CD8-positive, alpha-beta memory T cell (primary cell): ENCODE results near the gene NRP1. TPM values are rescaled to one million over a fixed set of nuclear protein-coding genes. Genes with fewer than 3 reads are reported as not detected.

Experiments used
- CTCF ChIA-PET: fragments of 350-600 bp; sonication (Branson Sonifier 250); formaldehyde crosslinking; loops from one replicate; lab custom pipeline; 2021; ENCODE audit warnings: antibody characterized with exemption; lab: Charles Lee
- POLR2A ChIA-PET: fragments of 350-600 bp; sonication (Branson Sonifier 250); formaldehyde crosslinking; loops from one replicate; lab custom pipeline; 2021; ENCODE audit warnings: antibody characterized with exemption; lab: Charles Lee
- DNase-seq, 5 donors: peaks; one replicate each; pipeline versions ENCODE4 v3.0.0 to v3.0.0-alpha.2; 2020 to 2022; ENCODE audit warnings: mixed read lengths in 1 of 5
- H3K27ac ChIP-seq: one replicate; pipeline ENCODE4 v1.7.0; 2013; ENCODE audit warnings: low read depth, mild to moderate bottlenecking, low read length, moderate library complexity
- H3K27me3 ChIP-seq: 2 replicates; pipeline ENCODE4 v1.7.0; 2013; ENCODE audit warnings: low read length, mild to moderate bottlenecking; ENCODE audit not compliant: insufficient read depth, poor library complexity, severe bottlenecking
- H3K36me3 ChIP-seq: 2 replicates; pipeline ENCODE4 v1.7.0; 2013; ENCODE audit warnings: mild to moderate bottlenecking, low read length, moderate library complexity; ENCODE audit not compliant: insufficient read depth
- H3K4me1 ChIP-seq: 2 replicates; pipeline ENCODE4 v1.7.0; 2013; ENCODE audit warnings: mild to moderate bottlenecking, low read length, moderate library complexity; ENCODE audit not compliant: insufficient read depth
- H3K4me3 ChIP-seq: 2 replicates; pipeline ENCODE4 v1.7.0; 2013; ENCODE audit warnings: mild to moderate bottlenecking, low read length
- H3K9me3 ChIP-seq: 2 replicates; pipeline ENCODE4 v1.7.0; 2013; ENCODE audit warnings: mild to moderate bottlenecking, low read length
- H3K27ac Mint-ChIP-seq, 8 donors: one replicate each; pipeline ENCODE4 v1.8.0; 2020 to 2021; ENCODE audit warnings: mixed read lengths in 8 of 8, mild to moderate bottlenecking in 6 of 8, inconsistent platforms in 3 of 8, moderate library complexity in 3 of 8
- H3K27me3 Mint-ChIP-seq, 2 donors: one replicate each; pipeline ENCODE4 v1.8.0; 2020 to 2021; ENCODE audit warnings: mixed read lengths in 2 of 2, mild to moderate bottlenecking in 1 of 2, moderate library complexity in 1 of 2
- H3K36me3 Mint-ChIP-seq, 3 donors: one replicate each; pipeline ENCODE4 v1.8.0; 2020 to 2021; ENCODE audit warnings: mixed read lengths in 3 of 3, inconsistent platforms in 1 of 3, mild to moderate bottlenecking in 1 of 3
- H3K4me1 Mint-ChIP-seq, 3 donors: one replicate each; pipeline ENCODE4 v1.8.0; 2020 to 2021; ENCODE audit warnings: mixed read lengths in 3 of 3, inconsistent platforms in 1 of 3, mild to moderate bottlenecking in 1 of 3
- H3K4me3 Mint-ChIP-seq, 7 donors: one replicate each; pipeline ENCODE4 v1.8.0; 2020 to 2021; ENCODE audit warnings: mixed read lengths in 7 of 7, mild to moderate bottlenecking in 6 of 7, moderate library complexity in 4 of 7, inconsistent platforms in 2 of 7
- H3K9me3 Mint-ChIP-seq, 5 donors: one replicate each; pipeline ENCODE4 v1.8.0; 2020 to 2022; ENCODE audit warnings: mixed read lengths in 5 of 5, mild to moderate bottlenecking in 3 of 5, moderate library complexity in 2 of 5, inconsistent platforms in 1 of 5
- polyA plus RNA-seq: library from polyadenylated mRNA; unstranded; fragments of 300-500 nt; fragmentation: Illumina TruSeq; gene quantifications from one replicate; pipeline ENCODE4 v1.2.3, GENCODE V29; 2021
- total RNA-seq, 2 experiments: library from RNA; stranded (reverse); gene quantifications; one replicate each; pipeline ENCODE4 v1.2.3, GENCODE V29; 2021

The NRP1 gene
- total and polyA plus RNA-seq, 3 experiments from 2014 or later: 2.1 to 2.2 TPM; not detected in 1

- Histone ChIP-seq H3K4me3 (no peak overlapping the region), H3K9me3 (no peaks in the 10 kb centered on the region), H3K4me1 (no peaks in the 10 kb centered on the region), H3K27me3 (no peaks in the 10 kb centered on the region), H3K36me3 (no peaks in the 10 kb centered on the region), H3K27ac (no peak overlapping the region)
- Mint-ChIP-seq H3K27me3 (peaks cover 6 to 10% of the 10 kb centered on the region in 2 donors), H3K4me3 (no peak overlapping the region), H3K4me1 (no peaks in the 10 kb centered on the region), H3K9me3 (no peaks in the 10 kb centered on the region), H3K36me3 (no peaks in the 10 kb centered on the region), H3K27ac (no peak overlapping the region)
- no peak for DNase-seq
- ChIA-PET POLR2A (no interaction called here), CTCF (no interaction called here)
These were observed 148.3 kb downstream of the NRP1 start for GRCh38 chr10:33186150-33186549.

- Mint-ChIP-seq H3K27ac (no peak overlapping the region), H3K27me3 (peaks cover 7 to 13% of the 10 kb centered on the region in 2 donors), H3K4me1 (no peaks in the 10 kb centered on the region), H3K4me3 (no peak overlapping the region), H3K9me3 (no peaks in the 10 kb centered on the region), H3K36me3 (no peaks in the 10 kb centered on the region)
- ChIA-PET CTCF (interaction anchor here (1.0 kb wide), 1 partner anchor 32 kb away, joined by 3 read pairs; no protein-coding TSS in a partner anchor), POLR2A (interaction anchor here (0.5 kb wide), 1 partner anchor 32 kb away, joined by 5 read pairs; no protein-coding TSS in a partner anchor)
- Histone ChIP-seq H3K36me3 (no peaks in the 10 kb centered on the region), H3K27me3 (no peaks in the 10 kb centered on the region), H3K4me1 (no peaks in the 10 kb centered on the region), H3K4me3 (no peak overlapping the region), H3K27ac (no peak overlapping the region), H3K9me3 (no peaks in the 10 kb centered on the region)
- no peak for DNase-seq
These were observed 150.8 kb downstream of the NRP1 start for GRCh38 chr10:33183655-33184054.

DNA sequence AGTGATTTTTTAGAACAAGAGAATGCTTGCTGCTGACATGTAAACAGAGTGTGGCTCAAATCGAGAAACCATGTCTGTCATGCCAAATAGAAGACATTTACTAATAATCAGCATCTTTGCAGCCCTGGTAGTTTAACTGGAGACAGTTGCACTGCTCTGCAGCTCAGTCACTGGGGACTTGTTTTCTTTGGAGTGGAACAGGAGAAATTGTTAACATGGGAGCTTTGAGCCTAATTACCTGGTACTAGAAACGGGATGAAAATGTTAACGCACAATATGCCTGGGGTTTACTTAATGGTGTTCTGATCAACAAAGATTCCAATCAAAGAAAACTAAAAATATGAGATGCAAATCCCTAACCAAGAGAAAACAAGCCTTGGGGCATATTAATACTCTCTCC, 153.5 kb downstream of the NRP1 start:
- H3K27me3 Mint-ChIP-seq: peaks cover 7 to 32% of the 10 kb centered on the region in 2 donors
- POLR2A ChIA-PET: no interaction called here
- Histone ChIP-seq H3K27me3 (no peaks in the 10 kb centered on the region), H3K4me3 (no peak overlapping the region), H3K4me1 (no peaks in the 10 kb centered on the region), H3K9me3 (no peaks in the 10 kb centered on the region), H3K27ac (no peak overlapping the region), H3K36me3 (no peaks in the 10 kb centered on the region)
- no peak overlapping the region for H3K27ac Mint-ChIP-seq
- H3K4me3 Mint-ChIP-seq: no peak overlapping the region
- H3K4me1 Mint-ChIP-seq: no peaks in the 10 kb centered on the region
- H3K9me3 Mint-ChIP-seq: no peaks in the 10 kb centered on the region
- no peaks in the 10 kb centered on the region for H3K36me3 Mint-ChIP-seq
- CTCF ChIA-PET: no interaction called here
- DNase-seq: no peak

GRCh38 chr10:33180390-33180789, 154.1 kb downstream of the NRP1 start:
- Histone ChIP-seq H3K27me3 (no peaks in the 10 kb centered on the region), H3K4me3 (no peak overlapping the region), H3K4me1 (no peaks in the 10 kb centered on the region), H3K9me3 (no peaks in the 10 kb centered on the region), H3K27ac (no peak overlapping the region), H3K36me3 (no peaks in the 10 kb centered on the region)
- H3K27me3 Mint-ChIP-seq: peaks cover 9 to 36% of the 10 kb centered on the region in 2 donors
- no peak overlapping the region for H3K4me3 Mint-ChIP-seq
- ChIA-PET POLR2A (no interaction called here), CTCF (no interaction called here)
- no peaks in the 10 kb centered on the region for H3K36me3 Mint-ChIP-seq
- DNase-seq: no peak
- no peaks in the 10 kb centered on the region for H3K4me1 Mint-ChIP-seq
- no peaks in the 10 kb centered on the region for H3K9me3 Mint-ChIP-seq
- no peak overlapping the region for H3K27ac Mint-ChIP-seq

GRCh38 chr10:33179067-33179466, 155.4 kb downstream of the NRP1 start:
- peaks cover 9 to 41% of the 10 kb centered on the region in 2 donors for H3K27me3 Mint-ChIP-seq
- no peaks in the 10 kb centered on the region for H3K9me3 Mint-ChIP-seq

GRCh38 chr10:33178026-33178755, 156.3 kb downstream of the NRP1 start:
- POLR2A ChIA-PET: no interaction called here
- no peaks in the 10 kb centered on the region for H3K27me3 ChIP-seq
- H3K36me3 ChIP-seq: no peaks in the 10 kb centered on the region
- no peak overlapping the region for H3K4me3 ChIP-seq
- no peaks in the 10 kb centered on the region for H3K4me1 ChIP-seq
- Mint-ChIP-seq H3K9me3 (no peaks in the 10 kb centered on the region), H3K36me3 (no peaks in the 10 kb centered on the region), H3K4me1 (no peaks in the 10 kb centered on the region), H3K4me3 (no peak overlapping the region), H3K27me3 (peaks cover 9 to 47% of the 10 kb centered on the region in 2 donors), H3K27ac (no peak overlapping the region)
- no peaks in the 10 kb centered on the region for H3K9me3 ChIP-seq
- H3K27ac ChIP-seq: no peak overlapping the region
- CTCF ChIA-PET: no interaction called here
- no peak for DNase-seq

More at GRCh38 chr10:33179067-33179466, 155.4 kb downstream of the NRP1 start:
- Histone ChIP-seq H3K36me3 (no peaks in the 10 kb centered on the region), H3K27ac (no peak overlapping the region), H3K4me1 (no peaks in the 10 kb centered on the region), H3K27me3 (no peaks in the 10 kb centered on the region), H3K9me3 (no peaks in the 10 kb centered on the region), H3K4me3 (no peak overlapping the region)
- CTCF ChIA-PET: interaction anchor here (1.2 kb wide), 1 partner anchor 14 kb away, joined by 5 read pairs; no protein-coding TSS in a partner anchor
- no peaks in the 10 kb centered on the region for H3K4me1 Mint-ChIP-seq
- POLR2A ChIA-PET: no interaction called here
- DNase-seq: no peak
- no peak overlapping the region for H3K4me3 Mint-ChIP-seq
- no peaks in the 10 kb centered on the region for H3K36me3 Mint-ChIP-seq
- no peak overlapping the region for H3K27ac Mint-ChIP-seq

GRCh38 chr10:33176688-33177087, 157.8 kb downstream of the NRP1 start:
- CTCF ChIA-PET: no interaction called here
- H3K27ac ChIP-seq: no peak overlapping the region
- H3K36me3 ChIP-seq: no peaks in the 10 kb centered on the region
- H3K4me3 ChIP-seq: no peak overlapping the region
- Mint-ChIP-seq H3K27me3 (peaks cover 12 to 58% of the 10 kb centered on the region in 2 donors), H3K27ac (no peak overlapping the region), H3K9me3 (no peaks in the 10 kb centered on the region), H3K36me3 (peaks cover 0 to 1% (median 0%) of the 10 kb centered on the region in 3 donors), H3K4me1 (no peaks in the 10 kb centered on the region), H3K4me3 (no peak overlapping the region)
- H3K4me1 ChIP-seq: no peaks in the 10 kb centered on the region
- DNase-seq: no peak
- H3K9me3 ChIP-seq: no peaks in the 10 kb centered on the region
- no peaks in the 10 kb centered on the region for H3K27me3 ChIP-seq
- POLR2A ChIA-PET: no interaction called here

- POLR2A ChIA-PET: no interaction called here
- no peak overlapping the region for H3K27ac Mint-ChIP-seq
- no peak overlapping the region for H3K4me3 Mint-ChIP-seq
These were observed 159.6 kb downstream of the NRP1 start for GRCh38 chr10:33174674-33175434.

More at GRCh38 chr10:33174674-33175434, 159.6 kb downstream of the NRP1 start:
- Histone ChIP-seq H3K4me1 (no peaks in the 10 kb centered on the region), H3K27me3 (no peaks in the 10 kb centered on the region), H3K4me3 (no peak overlapping the region), H3K27ac (no peak overlapping the region), H3K9me3 (no peaks in the 10 kb centered on the region), H3K36me3 (no peaks in the 10 kb centered on the region)
- Mint-ChIP-seq H3K27me3 (peaks cover 13 to 65% of the 10 kb centered on the region in 2 donors), H3K9me3 (peaks cover 0 to 3% (median 0%) of the 10 kb centered on the region in 5 donors), H3K36me3 (peaks cover 0 to 1% (median 0%) of the 10 kb centered on the region in 3 donors), H3K4me1 (no peaks in the 10 kb centered on the region)
- DNase-seq: no peak
- CTCF ChIA-PET: no interaction called here
